Sigmoid colon (tissue), 7 donors: ENCODE results near the gene ROR1. TPM values are rescaled to one million over a fixed set of nuclear protein-coding genes. Genes with fewer than 3 reads are reported as not detected.

ENCODE experiments used
- DNase-seq: peaks from one replicate; pipeline ENCODE4 v3.0.0-alpha.2; 2019
- H3K27ac ChIP-seq, 4 donors: fragments of 200-600 bp; sonication (generic); one replicate each; pipeline ENCODE4 v1.5.1; 2016 to 2019; ENCODE audit warnings: mild to moderate bottlenecking in 1 of 4
- H3K27me3 ChIP-seq, 3 donors: fragments of 200-600 bp; sonication (generic); one replicate each; pipeline ENCODE4 v1.5.1; 2019; ENCODE audit warnings: mild to moderate bottlenecking in 1 of 3
- H3K36me3 ChIP-seq, 4 donors: fragments of 200-600 bp; sonication (generic); one replicate each; pipeline ENCODE4 v1.5.1; 2016 to 2019
- H3K4me1 ChIP-seq, 4 donors: fragments of 200-600 bp; sonication (generic); one replicate each; pipeline ENCODE4 v1.5.1; 2017 to 2019
- H3K4me3 ChIP-seq, 4 donors: fragments of 200-600 bp; sonication (generic); one replicate each; pipeline ENCODE4 v1.5.1; 2017 to 2019; ENCODE audit warnings: mild to moderate bottlenecking in 2 of 4, moderate library complexity in 1 of 4
- H3K9me3 ChIP-seq, 4 donors: fragments of 200-600 bp in 3 of 4; sonication (generic) in 3 of 4; one replicate each; pipeline versions ENCODE4 v1.5.1 to v1.6.1; 2013 to 2019
- EP300 ChIP-seq, 4 donors: sonication (generic); formaldehyde crosslinking; IDR thresholded peaks; one replicate each; pipeline ENCODE4 v1.6.1; 2017; ENCODE audit warnings: antibody characterized with exemption in 4 of 4
- POLR2A ChIP-seq, 2 donors: fragments of 450-650 bp; IDR thresholded peaks; one replicate each; pipeline ENCODE4 v1.6.1; 2016; ENCODE audit warnings: antibody characterized with exemption in 2 of 2, mild to moderate bottlenecking in 2 of 2, moderate library complexity in 2 of 2
- POLR2AphosphoS5 ChIP-seq, 4 donors: sonication (generic); formaldehyde crosslinking; IDR thresholded peaks; one replicate each; pipeline ENCODE4 v1.6.1; 2017; ENCODE audit warnings: antibody characterized with exemption in 4 of 4
- WGBS, 2 donors: extraction: QIAGEN DNeasy Blood & Tissue Kit; methylation state at CpG; one replicate each; pipeline ENCODE4 v1.1.7; 2013; 5-methylcytosine and 5-hydroxymethylcytosine counted together
- intact Hi-C: fragments of 100-400 bp; cut with DNase I; formaldehyde crosslinking; loops from one replicate; pipeline ENCODE4 v1.15.1; 2023
- polyA plus RNA-seq, 3 donors: library from polyadenylated mRNA; stranded (reverse); fragments of 200-250 nt; gene quantifications; one replicate each; pipeline ENCODE4 v1.2.3, GENCODE V29; 2013
- total RNA-seq, 4 donors: library from RNA; depleted of rRNA; stranded (reverse); fragments of >200 nt; gene quantifications; one replicate each; pipeline ENCODE4 v1.1.0, GENCODE V29; 2016
- TF ChIP-seq, protein P1 (sequence below), 4 experiments: fragments of 450-650 bp in 3 of 4; fragments of 200-600 bp in 1 of 4; IDR thresholded peaks; one replicate each; pipeline ENCODE4 v1.5.1; 2016 to 2019; ENCODE audit warnings: antibody characterized with exemption in 4 of 4, mild to moderate bottlenecking in 3 of 4, moderate library complexity in 2 of 4
- donor health status: healthy with polysubstance abuse.
- donor health status: Bipolar disorder and iron deficiency.
- donor health status: healthy.

ROR1 gene
- total and polyA plus RNA-seq, 7 donors = under 0.01 to 37.1 (median 27.3) TPM

- peak overlapping the region in 3 of 4 donors; percentile 73 to 80 (median 74) for H3K27ac ChIP-seq
- DNase-seq = peak; percentile 77
These were observed 93.8 kb downstream of the ROR1 start for GRCh38 chr1:63867429-63868176.

GRCh38 chr1:63868268-63868781, 94.5 kb downstream of the ROR1 start:
- WGBS, 2 donors = 47 to 70% methylated on average over 5 of the region's 5 CpGs
- peaks cover 0 to 85% (median 51%) of the 10 kb centered on the region in 4 donors for H3K4me1 ChIP-seq
- DNase-seq = peak; percentile 76
- H3K9me3 ChIP-seq = no peaks in the 10 kb centered on the region
- peak; percentile 17 to 53 (median 46) for TF ChIP-seq POLR2AphosphoS5 (IDR thresholded peaks at IDR 0.05)
- TF ChIP-seq, protein P1, sequence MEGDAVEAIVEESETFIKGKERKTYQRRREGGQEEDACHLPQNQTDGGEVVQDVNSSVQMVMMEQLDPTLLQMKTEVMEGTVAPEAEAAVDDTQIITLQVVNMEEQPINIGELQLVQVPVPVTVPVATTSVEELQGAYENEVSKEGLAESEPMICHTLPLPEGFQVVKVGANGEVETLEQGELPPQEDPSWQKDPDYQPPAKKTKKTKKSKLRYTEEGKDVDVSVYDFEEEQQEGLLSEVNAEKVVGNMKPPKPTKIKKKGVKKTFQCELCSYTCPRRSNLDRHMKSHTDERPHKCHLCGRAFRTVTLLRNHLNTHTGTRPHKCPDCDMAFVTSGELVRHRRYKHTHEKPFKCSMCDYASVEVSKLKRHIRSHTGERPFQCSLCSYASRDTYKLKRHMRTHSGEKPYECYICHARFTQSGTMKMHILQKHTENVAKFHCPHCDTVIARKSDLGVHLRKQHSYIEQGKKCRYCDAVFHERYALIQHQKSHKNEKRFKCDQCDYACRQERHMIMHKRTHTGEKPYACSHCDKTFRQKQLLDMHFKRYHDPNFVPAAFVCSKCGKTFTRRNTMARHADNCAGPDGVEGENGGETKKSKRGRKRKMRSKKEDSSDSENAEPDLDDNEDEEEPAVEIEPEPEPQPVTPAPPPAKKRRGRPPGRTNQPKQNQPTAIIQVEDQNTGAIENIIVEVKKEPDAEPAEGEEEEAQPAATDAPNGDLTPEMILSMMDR (IDR thresholded peaks at IDR 0.05) = peak in 1 of 4 experiments; percentile 14
- TF ChIP-seq POLR2A (IDR thresholded peaks at IDR 0.05) = no peak
- no peaks in the 10 kb centered on the region for H3K27me3 ChIP-seq
- no peak overlapping the region for H3K4me3 ChIP-seq
- intact Hi-C loops = no loop called here
- peak overlapping the region in 3 of 4 donors; percentile 73 to 80 (median 74) for H3K27ac ChIP-seq
- no peaks in the 10 kb centered on the region for H3K36me3 ChIP-seq

More at GRCh38 chr1:63867429-63868176, 93.8 kb downstream of the ROR1 start:
- Histone ChIP-seq H3K9me3 (no peaks in the 10 kb centered on the region), H3K36me3 (no peaks in the 10 kb centered on the region), H3K4me3 (peak overlapping the region in 2 of 4 donors; percentile 4 to 8), H3K4me1 (peaks cover 0 to 86% (median 55%) of the 10 kb centered on the region in 4 donors), H3K27me3 (no peaks in the 10 kb centered on the region)
- intact Hi-C loops = no loop called here
- whole genome bisulfite sequencing, 2 donors = 81 to 91% methylated on average over 14 of the region's 14 CpGs
- no peak for TF ChIP-seq POLR2A (IDR thresholded peaks at IDR 0.05)
- peak in 3 of 4 donors; percentile 51 to 73 (median 66) for TF ChIP-seq POLR2AphosphoS5 (IDR thresholded peaks at IDR 0.05)
- no peak for TF ChIP-seq EP300 (IDR thresholded peaks at IDR 0.05)
- TF ChIP-seq, protein P1 (IDR thresholded peaks at IDR 0.05) = no peak

DNA sequence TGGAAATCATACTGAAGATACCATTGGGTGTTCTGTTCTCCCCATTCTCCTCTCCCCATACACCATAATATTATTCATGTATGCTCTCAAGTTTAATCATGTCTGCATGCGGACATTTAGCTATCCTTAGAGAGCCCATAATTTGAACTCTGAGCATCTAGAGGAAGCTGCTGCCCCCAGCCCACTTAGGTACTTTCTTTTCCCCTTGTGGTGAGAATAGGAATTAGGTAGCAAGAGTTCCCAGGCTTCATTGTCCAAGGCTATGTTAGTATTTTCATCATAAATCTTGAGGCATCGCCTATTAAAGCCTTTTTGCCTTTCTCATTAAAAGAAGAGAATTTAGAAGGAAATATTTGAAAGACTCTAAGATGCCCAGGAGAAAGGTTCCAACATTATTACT, 96.3 kb downstream of the ROR1 start:
- H3K27ac ChIP-seq = no peak overlapping the region
- no peak overlapping the region for H3K4me3 ChIP-seq
- intact Hi-C loops = loop anchor here (5.0 kb wide), 2 partner anchors 43 to 173 kb away; no protein-coding TSS in a partner anchor
- TF ChIP-seq EP300 (IDR thresholded peaks at IDR 0.05) = no peak
- TF ChIP-seq, protein P1 (IDR thresholded peaks at IDR 0.05) = peak in 1 of 4 experiments; percentile 9
- TF ChIP-seq POLR2AphosphoS5 (IDR thresholded peaks at IDR 0.05) = no peak
- TF ChIP-seq POLR2A (IDR thresholded peaks at IDR 0.05) = no peak
- 96 to 97% methylated on average over 2 of the region's 2 CpGs for WGBS, 2 donors
- no peak for DNase-seq
- peaks cover 0 to 85% (median 60%) of the 10 kb centered on the region in 4 donors for H3K4me1 ChIP-seq
- no peaks in the 10 kb centered on the region for H3K27me3 ChIP-seq
- H3K36me3 ChIP-seq = no peaks in the 10 kb centered on the region
- no peaks in the 10 kb centered on the region for H3K9me3 ChIP-seq

DNA sequence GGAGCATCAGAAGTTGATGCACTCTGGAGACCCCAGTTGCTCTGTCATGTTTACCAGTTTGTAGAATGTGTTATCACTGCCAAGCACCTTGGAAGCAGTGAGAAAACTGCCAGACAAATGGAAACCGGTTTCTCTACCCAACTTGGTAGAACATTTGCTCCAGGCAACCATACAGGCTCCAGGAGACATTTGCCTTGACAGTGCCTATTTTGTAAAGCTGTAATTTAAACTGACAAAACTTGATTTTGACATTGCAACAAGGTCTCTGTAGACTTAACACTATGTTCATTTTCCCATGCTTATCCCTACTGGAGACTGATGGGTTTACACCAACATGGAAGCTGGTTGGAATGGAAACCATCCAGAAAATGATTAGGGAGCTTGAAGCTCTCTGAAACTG, 97.6 kb downstream of the ROR1 start:
- Histone ChIP-seq H3K36me3 (no peaks in the 10 kb centered on the region), H3K27me3 (no peaks in the 10 kb centered on the region), H3K4me1 (peaks cover 0 to 85% (median 60%) of the 10 kb centered on the region in 4 donors), H3K9me3 (no peaks in the 10 kb centered on the region), H3K27ac (no peak overlapping the region), H3K4me3 (no peak overlapping the region)
- WGBS, 2 donors = 95 to 97% methylated on average over 1 of the region's 1 CpG
- TF ChIP-seq POLR2AphosphoS5 (IDR thresholded peaks at IDR 0.05) (no peak), POLR2A (IDR thresholded peaks at IDR 0.05) (no peak), EP300 (IDR thresholded peaks at IDR 0.05) (no peak)
- TF ChIP-seq, protein P1 (IDR thresholded peaks at IDR 0.05) = no peak
- no peak for DNase-seq
- intact Hi-C loops = loop anchor here (5.0 kb wide), 2 partner anchors 44 to 174 kb away; no protein-coding TSS in a partner anchor
